DND-41 (cell line): Measurements from ENCODE around the gene INHBC.
"Not testable (repeated sequence)": the region's sequence is repeated elsewhere in the genome, so short reads cannot be mapped to it uniquely, and the experiment has no call there.

Source experiments
- ATAC-seq: fragments of 200-7000 bp; cut with Tn5 transposase; 3 replicates; pipeline ENCODE4 v1.9.1; 2021; ENCODE audit warnings: low read depth; ENCODE audit not compliant: insufficient read depth
- DNase-seq: peaks from one replicate; pipeline ENCODE4 v3.0.0-alpha.2; 2020
- H2AFZ ChIP-seq: 2 replicates; pipeline ENCODE4 v1.6.0; 2012; ENCODE audit warnings: low read depth, low read length
- H3K27ac ChIP-seq: 2 replicates; pipeline ENCODE4 v1.5.1; 2012; ENCODE audit warnings: low read length, inconsistent platforms
- H3K27me3 ChIP-seq: fragments of 200-600 bp; sonication (generic); 2 replicates; pipeline ENCODE4 v1.6.0; 2012; ENCODE audit warnings: low read length, mild to moderate bottlenecking, inconsistent platforms; ENCODE audit not compliant: insufficient read depth, poor library complexity
- H3K36me3 ChIP-seq: 2 replicates; pipeline ENCODE4 v1.5.1; 2012; ENCODE audit warnings: low read length, inconsistent platforms; ENCODE audit not compliant: insufficient read depth
- H3K4me1 ChIP-seq: 2 replicates; pipeline ENCODE4 v1.5.1; 2012; ENCODE audit warnings: mild to moderate bottlenecking, low read length; ENCODE audit not compliant: insufficient read depth
- H3K4me2 ChIP-seq: 2 replicates; pipeline ENCODE4 v1.6.0; 2012; ENCODE audit warnings: mild to moderate bottlenecking, moderate library complexity, low read length, inconsistent platforms; ENCODE audit not compliant: insufficient read depth
- H3K4me3 ChIP-seq, 2 experiments: fragments of 200-600 bp in 1 of 2; shearing (Covaris generic) in 1 of 2; 2 replicates each; pipeline ENCODE4 v1.5.1; 2012 to 2016; ENCODE audit warnings: inconsistent platforms in 2 of 2, low read length in 2 of 2, mild to moderate bottlenecking in 2 of 2, low read depth in 1 of 2, moderate library complexity in 1 of 2
- H3K79me2 ChIP-seq: 2 replicates; pipeline ENCODE4 v1.6.0; 2012; ENCODE audit warnings: low read length, inconsistent platforms; ENCODE audit not compliant: insufficient read depth
- H3K9ac ChIP-seq: 2 replicates; pipeline ENCODE4 v1.6.0; 2012; ENCODE audit warnings: low read depth, mild to moderate bottlenecking, inconsistent platforms, low read length, moderate library complexity
- H3K9me3 ChIP-seq: 2 replicates; pipeline ENCODE4 v1.5.1; 2012; ENCODE audit warnings: low read length, moderate library complexity, mild to moderate bottlenecking, inconsistent platforms; ENCODE audit not compliant: insufficient read depth, severe bottlenecking
- H4K20me1 ChIP-seq: 2 replicates; pipeline ENCODE4 v1.6.0; 2012; ENCODE audit warnings: low read length; ENCODE audit not compliant: insufficient read depth
- CTCF ChIP-seq: IDR thresholded peaks from 2 replicates; pipeline ENCODE4 v1.5.1; 2012; ENCODE audit warnings: borderline replicate concordance, low read length, moderate library complexity, mild to moderate bottlenecking; ENCODE audit not compliant: poor library complexity, severe bottlenecking; ENCODE audit errors: extremely low read depth
- EZH2 ChIP-seq: IDR thresholded peaks from 3 replicates; pipeline ENCODE4 v1.6.1; 2012; ENCODE audit warnings: borderline replicate concordance, low read depth, mild to moderate bottlenecking, moderate library complexity, low read length, inconsistent platforms; ENCODE audit not compliant: severe bottlenecking

Gene INHBC

GRCh38 chr12:57489157-57489641 lies 54.6 kb downstream of the INHBC start:
- ATAC-seq (no peak), DNase-seq (no peak)
- Histone ChIP-seq H3K27me3 (no peaks in the 10 kb centered on the region), H4K20me1 (peaks cover 31% of the 10 kb centered on the region), H3K4me2 (peak overlapping the region; percentile 92), H3K4me3 (peak overlapping the region; percentile 83 to 84; a peak in 3 of 4 replicates), H3K79me2 (peaks cover 46% of the 10 kb centered on the region), H3K9ac (peak overlapping the region; percentile 80), H3K9me3 (no peaks in the 10 kb centered on the region), H3K4me1 (peaks cover 28% of the 10 kb centered on the region), H2AFZ (no peak overlapping the region), H3K36me3 (peaks cover 47% of the 10 kb centered on the region), H3K27ac (peak overlapping the region; percentile 83)
- TF ChIP-seq CTCF (no peak), EZH2 (no peak)

GRCh38 chr12:57490126-57490525 lies 55.5 kb downstream of the INHBC start:
- DNase-seq (no peak), ATAC-seq (no peak)
- H3K27me3 ChIP-seq = no peaks in the 10 kb centered on the region
- no peak overlapping the region for H3K27ac ChIP-seq
- H3K36me3 ChIP-seq = peaks cover 47% of the 10 kb centered on the region
- no peak overlapping the region for H3K4me3 ChIP-seq
- no peak overlapping the region for H2AFZ ChIP-seq
- peaks cover 31% of the 10 kb centered on the region for H4K20me1 ChIP-seq
- no peak for TF ChIP-seq CTCF
- TF ChIP-seq EZH2 = no peak
- H3K9me3 ChIP-seq = no peaks in the 10 kb centered on the region
- peaks cover 28% of the 10 kb centered on the region for H3K4me1 ChIP-seq
- H3K9ac ChIP-seq = no peak overlapping the region
- peaks cover 46% of the 10 kb centered on the region for H3K79me2 ChIP-seq
- H3K4me2 ChIP-seq = peak overlapping the region; percentile 92; the same call in 1 of the 2 replicates

GRCh38 chr12:57491393-57492280 lies 57.1 kb downstream of the INHBC start:
- Histone ChIP-seq H3K27ac (no peak overlapping the region; the same call in 1 of the 2 replicates), H3K36me3 (peaks cover 59% of the 10 kb centered on the region), H3K79me2 (peaks cover 46% of the 10 kb centered on the region), H3K27me3 (no peaks in the 10 kb centered on the region), H2AFZ (no peak overlapping the region), H3K4me1 (peaks cover 28% of the 10 kb centered on the region), H3K4me3 (no peak overlapping the region), H3K9ac (no peak overlapping the region), H4K20me1 (peaks cover 31% of the 10 kb centered on the region), H3K9me3 (no peaks in the 10 kb centered on the region), H3K4me2 (no peak overlapping the region)
- DNase-seq (no peak), ATAC-seq (0 out of 3 replicates have a peak, but pooled peaks have one; percentile 15)
- TF ChIP-seq CTCF (peak; percentile 48), EZH2 (no peak)

- not testable (repeated sequence) for H3K27ac ChIP-seq, H3K9me3 ChIP-seq, H3K9ac ChIP-seq, H2AFZ ChIP-seq, H3K27me3 ChIP-seq, ATAC-seq, DNase-seq, H3K4me2 ChIP-seq, H3K4me1 ChIP-seq, H3K4me3 ChIP-seq
- Histone ChIP-seq H4K20me1 (peaks cover 26% of the 10 kb centered on the region; the same call in 1 of the 2 replicates), H3K36me3 (peaks cover 72% of the 10 kb centered on the region), H3K79me2 (peaks cover 48% of the 10 kb centered on the region)
Measured at GRCh38 chr12:57495051-57495701, 60.6 kb downstream of the INHBC start.
